Neuronal stem cell (in vitro differentiated cells): ENCODE results near the gene LNX2.
"Not testable (repeated sequence)": the region's sequence is repeated elsewhere in the genome, so short reads cannot be mapped to it uniquely, and the experiment has no call there.

Source experiments
- DNase-seq: peaks from one replicate; pipeline ENCODE4 v3.0.0-alpha.2; 2013; ENCODE audit warnings: low spot score
- H2AFZ ChIP-seq: one replicate; pipeline ENCODE4 v1.6.1; 2013; ENCODE audit warnings: mild to moderate bottlenecking, low read length, inconsistent platforms
- H2AK5ac ChIP-seq: 2 replicates; pipeline ENCODE4 v1.6.1; 2013; ENCODE audit warnings: low read depth, mild to moderate bottlenecking, inconsistent platforms, low read length, moderate library complexity, mixed read lengths
- H2BK120ac ChIP-seq: 2 replicates; pipeline ENCODE4 v1.6.1; 2013; ENCODE audit warnings: low read depth, mild to moderate bottlenecking, inconsistent platforms, low read length, moderate library complexity, mixed read lengths
- H2BK12ac ChIP-seq: one replicate; pipeline ENCODE4 v1.6.1; 2013; ENCODE audit warnings: low read length, inconsistent platforms
- H2BK15ac ChIP-seq: 2 replicates; pipeline ENCODE4 v1.6.1; 2013; ENCODE audit warnings: mild to moderate bottlenecking, low read length, inconsistent platforms, mixed read lengths
- H2BK5ac ChIP-seq: one replicate; pipeline ENCODE4 v1.6.1; 2013; ENCODE audit warnings: inconsistent platforms, mild to moderate bottlenecking, low read length, moderate library complexity
- H3K14ac ChIP-seq: one replicate; pipeline ENCODE4 v1.6.1; 2013; ENCODE audit warnings: low read length, inconsistent platforms
- H3K18ac ChIP-seq: 2 replicates; pipeline ENCODE4 v1.6.1; 2013; ENCODE audit warnings: low read length, inconsistent platforms
- H3K23ac ChIP-seq: 2 replicates; pipeline ENCODE4 v1.6.1; 2013; ENCODE audit warnings: low read depth, mild to moderate bottlenecking, mixed read lengths, low read length, inconsistent platforms; ENCODE audit not compliant: poor library complexity
- H3K27ac ChIP-seq: replicated peaks from 3 replicates; pipeline ENCODE4 v1.5.1; 2013; ENCODE audit warnings: low read length, inconsistent platforms
- H3K27me3 ChIP-seq, 3 experiments: 2 replicates each; pipeline ENCODE4 v1.6.1; 2013; ENCODE audit warnings: low read length in 3 of 3, mild to moderate bottlenecking in 2 of 3, inconsistent platforms in 1 of 3, low read depth in 1 of 3, mixed read lengths in 1 of 3, moderate library complexity in 1 of 3; ENCODE audit not compliant: control insufficient read depth in 3 of 3, insufficient read depth in 3 of 3
- H3K36me3 ChIP-seq, 2 donors: replicated peaks in 1 of 2; 2 replicates each; pipeline ENCODE4 v1.6.1; 2013; ENCODE audit warnings: low read length in 2 of 2; ENCODE audit not compliant: control insufficient read depth in 2 of 2, insufficient read depth in 2 of 2
- H3K4ac ChIP-seq: 2 replicates; pipeline ENCODE4 v1.6.1; 2013; ENCODE audit warnings: inconsistent platforms, mild to moderate bottlenecking, low read length, moderate library complexity
- H3K4me1 ChIP-seq, 2 donors: 1 replicate in 1 of 2; 2 replicates in 1 of 2; pipeline ENCODE4 v1.6.1; 2013; ENCODE audit warnings: low read length in 2 of 2, low read depth in 1 of 2; ENCODE audit not compliant: control insufficient read depth in 2 of 2, insufficient read depth in 1 of 2
- H3K4me2 ChIP-seq: one replicate; pipeline ENCODE4 v1.6.1; 2013; ENCODE audit warnings: mild to moderate bottlenecking, low read length, inconsistent platforms; ENCODE audit not compliant: insufficient read depth, poor library complexity, severe bottlenecking
- H3K4me3 ChIP-seq, 2 donors: 2 replicates each; pipeline ENCODE4 v1.5.1; 2013; ENCODE audit warnings: low read length in 2 of 2, mild to moderate bottlenecking in 2 of 2, inconsistent platforms in 1 of 2, moderate library complexity in 1 of 2
- H3K79me1 ChIP-seq: one replicate; pipeline ENCODE4 v1.6.1; 2013; ENCODE audit warnings: low read depth, mild to moderate bottlenecking, inconsistent platforms, low read length, moderate library complexity
- H3K9ac ChIP-seq: one replicate; pipeline ENCODE4 v1.6.1; 2013; ENCODE audit warnings: mild to moderate bottlenecking, low read depth, low read length, inconsistent platforms; ENCODE audit not compliant: poor library complexity
- H3K9me3 ChIP-seq, 2 donors: replicated peaks in 1 of 2; 2 replicates each; pipeline versions ENCODE3 to v1.6.1; 2013; ENCODE audit warnings: low read length in 2 of 2, mild to moderate bottlenecking in 2 of 2, inconsistent platforms in 1 of 2, low read depth in 1 of 2, mixed read lengths in 1 of 2, moderate library complexity in 1 of 2; ENCODE audit not compliant: control insufficient read depth in 2 of 2, insufficient read depth in 1 of 2
- H4K8ac ChIP-seq: one replicate; pipeline ENCODE4 v1.6.1; 2013; ENCODE audit warnings: low read depth, mild to moderate bottlenecking, inconsistent platforms, low read length, moderate library complexity
- H4K91ac ChIP-seq: one replicate; pipeline ENCODE4 v1.6.1; 2013; ENCODE audit warnings: low read length, low read depth, mild to moderate bottlenecking, inconsistent platforms; ENCODE audit not compliant: poor library complexity
- WGBS, 2 donors: extraction: QIAGEN DNeasy Blood & Tissue Kit; methylation state at CpG; one replicate each; pipeline ENCODE4 v1.1.7; 2013; ENCODE audit warnings: missing lambda C conversion rate in 2 of 2, mixed read lengths in 1 of 2; ENCODE audit not compliant: insufficient read length in 2 of 2, insufficient replicate concordance in 1 of 2; ENCODE audit errors: extremely low coverage in 2 of 2; 5-methylcytosine and 5-hydroxymethylcytosine counted together

Gene LNX2

DNA sequence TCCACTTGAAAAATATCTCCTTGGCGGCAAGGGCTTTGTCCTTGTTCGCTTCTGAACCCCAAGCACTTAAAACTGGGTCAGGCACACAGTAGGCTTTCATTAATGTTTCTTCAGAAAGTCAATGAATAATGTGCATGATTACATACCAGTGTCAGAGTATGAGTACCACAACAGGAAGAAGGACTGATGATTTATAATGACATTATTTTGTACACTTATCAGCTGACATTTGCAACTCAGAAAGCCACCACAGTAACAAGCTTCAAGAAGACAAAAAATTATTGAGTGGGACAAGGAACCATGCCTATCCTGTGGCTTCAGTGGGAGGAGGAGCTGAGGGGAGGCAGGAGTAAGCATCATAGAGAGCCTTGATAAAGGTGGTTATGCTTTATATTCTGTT lies 11.3 kb upstream of the LNX2 start:
- no peak overlapping the region for H3K23ac ChIP-seq
- peaks cover 6% of the 10 kb centered on the region for H3K79me1 ChIP-seq
- no CpG with 5 or more reads among the region's 2 CpGs for whole genome bisulfite sequencing, 2 donors
- no peaks in the 10 kb centered on the region for H3K27me3 ChIP-seq
- no peaks in the 10 kb centered on the region for H3K4me1 ChIP-seq
- no peak overlapping the region for H3K9ac ChIP-seq
- no peak overlapping the region for H2BK120ac ChIP-seq
- H2BK12ac ChIP-seq: no peak overlapping the region
- no peak overlapping the region for H3K4ac ChIP-seq
- no peak overlapping the region for H2BK5ac ChIP-seq
- no peak overlapping the region for H2BK15ac ChIP-seq
- no peak overlapping the region for H3K18ac ChIP-seq
- no peak overlapping the region for H3K27ac ChIP-seq
- no peak overlapping the region for H3K4me2 ChIP-seq
- no peak overlapping the region for H3K4me3 ChIP-seq
- no peak overlapping the region for H3K14ac ChIP-seq
- H2AFZ ChIP-seq: no peak overlapping the region
- no peak overlapping the region for H4K91ac ChIP-seq
- H3K9me3 ChIP-seq: no peaks in the 10 kb centered on the region
- peaks cover 6 to 58% of the 10 kb centered on the region in 2 donors for H3K36me3 ChIP-seq
- H2AK5ac ChIP-seq: no peak overlapping the region
- H4K8ac ChIP-seq: no peak overlapping the region
- DNase-seq: no peak

DNA sequence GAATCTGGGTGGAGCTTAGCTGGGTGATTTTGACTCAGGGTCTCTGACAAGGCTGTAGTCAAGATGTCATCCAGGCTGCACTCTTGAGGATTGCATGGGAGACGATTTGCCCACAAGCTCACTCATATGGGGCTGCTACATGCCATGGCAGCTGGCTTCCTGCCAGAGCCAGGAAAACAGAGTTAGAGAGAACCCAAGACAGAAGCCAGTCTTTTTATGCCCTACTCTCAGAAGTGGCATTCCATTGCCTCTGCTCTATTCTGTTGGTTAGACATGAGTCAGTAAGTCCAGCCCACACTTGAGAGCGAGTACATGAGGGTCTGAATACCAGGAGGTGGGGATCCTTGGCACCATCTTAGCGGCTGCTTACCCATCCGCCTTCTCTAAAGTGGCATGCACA lies 10.8 kb upstream of the LNX2 start:
- H3K14ac ChIP-seq: no peak overlapping the region
- H3K23ac ChIP-seq: no peak overlapping the region
- WGBS, 2 donors: no CpG with 5 or more reads among the region's 4 CpGs
- no peak overlapping the region for H3K27ac ChIP-seq
- no peak overlapping the region for H2BK15ac ChIP-seq
- H3K18ac ChIP-seq: no peak overlapping the region
- H3K79me1 ChIP-seq: peaks cover 6% of the 10 kb centered on the region
- peaks cover 6 to 60% of the 10 kb centered on the region in 2 donors for H3K36me3 ChIP-seq
- no peaks in the 10 kb centered on the region for H3K27me3 ChIP-seq
- H3K4me3 ChIP-seq: no peak overlapping the region
- no peak overlapping the region for H4K8ac ChIP-seq
- no peak for DNase-seq
- H2BK12ac ChIP-seq: no peak overlapping the region
- no peak overlapping the region for H2AK5ac ChIP-seq
- H2AFZ ChIP-seq: no peak overlapping the region
- H2BK5ac ChIP-seq: no peak overlapping the region
- no peaks in the 10 kb centered on the region for H3K4me1 ChIP-seq
- no peak overlapping the region for H2BK120ac ChIP-seq
- H4K91ac ChIP-seq: no peak overlapping the region
- H3K4ac ChIP-seq: no peak overlapping the region
- H3K9me3 ChIP-seq: no peaks in the 10 kb centered on the region
- H3K9ac ChIP-seq: no peak overlapping the region
- H3K4me2 ChIP-seq: no peak overlapping the region

DNA sequence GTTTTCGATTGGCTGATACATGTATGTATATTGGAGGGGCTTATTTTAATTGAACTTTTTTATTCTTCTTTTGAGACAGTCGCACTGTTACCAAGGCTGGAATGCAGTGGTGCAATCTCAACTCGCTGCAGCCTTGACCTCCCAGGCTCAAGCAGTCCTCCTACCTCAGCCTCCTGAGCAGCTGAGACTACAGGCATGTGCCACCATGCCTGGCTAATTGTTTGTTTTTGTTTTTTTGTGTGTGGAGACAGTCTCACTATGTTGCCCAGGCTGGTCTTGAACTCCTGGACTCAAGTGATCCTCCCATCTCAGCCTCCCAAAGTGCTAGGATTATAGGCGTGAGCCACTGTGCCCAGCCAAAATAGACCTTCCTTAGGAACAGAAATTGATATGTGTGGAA lies 8.4 kb upstream of the LNX2 start:
- H3K18ac ChIP-seq, H2AFZ ChIP-seq, H3K9ac ChIP-seq, H2BK15ac ChIP-seq, H2AK5ac ChIP-seq, H3K4me1 ChIP-seq, H3K4ac ChIP-seq, H3K9me3 ChIP-seq, H4K8ac ChIP-seq, H3K23ac ChIP-seq, DNase-seq, H3K4me2 ChIP-seq, H3K27ac ChIP-seq, H4K91ac ChIP-seq, H3K4me3 ChIP-seq, H3K27me3 ChIP-seq, H2BK5ac ChIP-seq, H3K14ac ChIP-seq, H2BK12ac ChIP-seq, H3K79me1 ChIP-seq, H2BK120ac ChIP-seq: not testable (repeated sequence)
- peaks cover 11 to 68% of the 10 kb centered on the region in 2 donors for H3K36me3 ChIP-seq
- WGBS, 2 donors: 100% methylated on average over 1 of the region's 4 CpGs; no CpG with 5 or more reads in 1 of the 2 donors

DNA sequence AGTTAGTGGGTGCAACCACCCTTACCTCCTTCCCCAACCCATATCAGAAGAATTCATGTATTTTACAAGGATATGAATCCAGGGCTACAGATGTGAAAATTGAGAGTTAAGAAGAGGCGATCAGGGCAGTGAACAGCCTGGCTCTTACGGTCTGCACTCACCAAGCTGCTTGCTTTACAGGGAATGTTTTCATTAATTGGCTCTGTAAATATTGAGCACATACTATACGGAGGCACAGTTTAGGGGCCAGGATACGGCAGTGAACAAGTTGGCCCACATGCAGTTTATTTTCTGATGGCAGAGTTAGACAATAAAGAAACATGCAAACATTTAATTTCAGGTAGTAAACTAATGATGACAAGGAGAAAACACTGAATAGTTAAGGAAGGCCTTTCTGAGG lies 7.8 kb upstream of the LNX2 start:
- H3K4ac ChIP-seq: no peak overlapping the region
- H3K79me1 ChIP-seq: peaks cover 6% of the 10 kb centered on the region
- no peak overlapping the region for H3K27ac ChIP-seq
- H3K4me3 ChIP-seq: no peak overlapping the region
- DNase-seq: no peak
- no peak overlapping the region for H3K18ac ChIP-seq
- peaks cover 0 to 4% of the 10 kb centered on the region in 2 donors for H3K9me3 ChIP-seq
- no peak overlapping the region for H4K91ac ChIP-seq
- peaks cover under 1 to 3% of the 10 kb centered on the region in 2 donors for H3K4me1 ChIP-seq
- no peak overlapping the region for H2AK5ac ChIP-seq
- no peak overlapping the region for H4K8ac ChIP-seq
- no peak overlapping the region for H2BK15ac ChIP-seq
- H3K9ac ChIP-seq: no peak overlapping the region
- H2BK120ac ChIP-seq: no peak overlapping the region
- H2AFZ ChIP-seq: no peak overlapping the region
- H3K27me3 ChIP-seq: no peaks in the 10 kb centered on the region
- no peak overlapping the region for H3K14ac ChIP-seq
- no peak overlapping the region for H2BK5ac ChIP-seq
- no peak overlapping the region for H3K23ac ChIP-seq
- H3K4me2 ChIP-seq: no peak overlapping the region
- H3K36me3 ChIP-seq: peaks cover 10 to 68% of the 10 kb centered on the region in 2 donors
- WGBS, 2 donors: no CpG with 5 or more reads among the region's 4 CpGs
- H2BK12ac ChIP-seq: no peak overlapping the region
